IMR-90 (cell line): ENCODE results near the gene OR4E1. TPM values are rescaled to one million over a fixed set of nuclear protein-coding genes. Genes with fewer than 3 reads are reported as not detected.
A peak's percentile ranks its signal among the peaks of the same experiment; 100 is the strongest.

Source experiments
- ATAC-seq: fragments of 200-7000 bp; cut with Tn5 transposase; 2 replicates; pipeline ENCODE4 v1.9.1; 2020; ENCODE audit warnings: low read depth, mild to moderate bottlenecking, moderate library complexity
- BruUV-seq: library from RNA; stranded (reverse); fragments of 400-500 nt; replicated peaks from 2 replicates; lab custom pipeline; 2021; lab: Mats Ljungman, UMichigan
- CTCF ChIA-PET: fragments of 300-600 bp; formaldehyde crosslinking; extraction: SDS; loops from one replicate; lab custom pipeline; 2021; ENCODE audit warnings: antibody characterized with exemption; lab: Yijun Ruan, JAX
- POLR2A ChIA-PET: fragments of 300-600 bp; sonication (Branson Sonifier 250); formaldehyde crosslinking; loops from one replicate; lab custom pipeline; 2022; ENCODE audit warnings: antibody characterized with exemption; ENCODE audit not compliant: unreplicated experiment; lab: Charles Lee
- DNase-seq: peaks from one replicate; pipeline ENCODE4 v3.0.0; 2013
- H2AFZ ChIP-seq: replicated peaks from 2 replicates; pipeline ENCODE3; 2013; ENCODE audit warnings: low read length, mild to moderate bottlenecking; ENCODE audit not compliant: poor library complexity
- H2AK5ac ChIP-seq: 2 replicates; pipeline ENCODE4 v1.6.1; 2013; ENCODE audit warnings: low read depth, low read length, inconsistent platforms
- H2AK9ac ChIP-seq: replicated peaks from 2 replicates; pipeline ENCODE3; 2013; ENCODE audit warnings: mild to moderate bottlenecking, low read depth, low read length, moderate library complexity; ENCODE audit not compliant: poor library complexity
- H2BK120ac ChIP-seq: 2 replicates; pipeline ENCODE4 v1.6.1; 2013; ENCODE audit warnings: low read depth, low read length, inconsistent platforms
- H2BK15ac ChIP-seq: 3 replicates; pipeline ENCODE4 v1.6.1; 2013; ENCODE audit warnings: low read depth, low read length, inconsistent platforms
- H2BK20ac ChIP-seq: 2 replicates; pipeline ENCODE4 v1.6.1; 2013; ENCODE audit warnings: low read depth, mild to moderate bottlenecking, inconsistent platforms, low read length, moderate library complexity
- H2BK5ac ChIP-seq: 2 replicates; pipeline ENCODE4 v1.6.1; 2013; ENCODE audit warnings: mild to moderate bottlenecking, low read depth, low read length, inconsistent platforms; ENCODE audit not compliant: poor library complexity, severe bottlenecking
- H3K14ac ChIP-seq: replicated peaks from 2 replicates; pipeline ENCODE4 v1.6.1; 2013; ENCODE audit warnings: low read depth, low read length, inconsistent platforms
- H3K18ac ChIP-seq: 2 replicates; pipeline ENCODE4 v1.6.1; 2013; ENCODE audit warnings: low read depth, low read length, control low read depth
- H3K23ac ChIP-seq: 2 replicates; pipeline ENCODE4 v1.6.1; 2013; ENCODE audit warnings: low read depth, low read length, inconsistent platforms
- H3K27ac ChIP-seq: 2 replicates; pipeline ENCODE4 v1.5.1; 2013; ENCODE audit warnings: mild to moderate bottlenecking, control low read depth, low read length; ENCODE audit not compliant: insufficient read depth
- H3K27me3 ChIP-seq: 2 replicates; pipeline ENCODE4 v1.6.1; 2013; ENCODE audit warnings: low read length; ENCODE audit not compliant: control insufficient read depth, insufficient read depth
- H3K36me3 ChIP-seq: 2 replicates; pipeline ENCODE4 v1.6.1; 2013; ENCODE audit warnings: low read length, mixed read lengths; ENCODE audit not compliant: control insufficient read depth, insufficient read depth
- H3K4ac ChIP-seq: 2 replicates; pipeline ENCODE4 v1.6.1; 2013; ENCODE audit warnings: low read depth, low read length, inconsistent platforms
- H3K4me1 ChIP-seq: 2 replicates; pipeline ENCODE4 v1.6.1; 2013; ENCODE audit warnings: low read length, mixed read lengths; ENCODE audit not compliant: control insufficient read depth, insufficient read depth
- H3K4me2 ChIP-seq: 2 replicates; pipeline ENCODE4 v1.6.1; 2013; ENCODE audit warnings: low read depth, mild to moderate bottlenecking, control low read depth, low read length, moderate library complexity
- H3K4me3 ChIP-seq: 2 replicates; pipeline ENCODE4 v1.5.1; 2013; ENCODE audit warnings: low read depth, mild to moderate bottlenecking, control low read depth, low read length, moderate library complexity; ENCODE audit not compliant: insufficient read depth
- H3K56ac ChIP-seq: 2 replicates; pipeline ENCODE4 v1.6.1; 2013; ENCODE audit warnings: low read length, inconsistent platforms; ENCODE audit not compliant: insufficient read depth; ENCODE audit errors: extremely low read depth
- H3K79me1 ChIP-seq, 2 experiments: 2 replicates each; pipeline ENCODE4 v1.6.1; 2013; ENCODE audit warnings: low read length in 2 of 2, inconsistent platforms in 1 of 2, low read depth in 1 of 2
- H3K9ac ChIP-seq: 2 replicates; pipeline ENCODE4 v1.6.1; 2013; ENCODE audit warnings: low read depth, low read length, control low read depth
- H3K9me1 ChIP-seq: 2 replicates; pipeline ENCODE4 v1.6.1; 2013; ENCODE audit warnings: low read length, inconsistent platforms; ENCODE audit not compliant: insufficient read depth
- H3K9me3 ChIP-seq: 2 replicates; pipeline ENCODE4 v1.6.1; 2013; ENCODE audit warnings: low read length; ENCODE audit not compliant: control insufficient read depth, insufficient read depth
- H4K20me1 ChIP-seq: 2 replicates; pipeline ENCODE4 v1.6.1; 2013; ENCODE audit warnings: low read length, inconsistent platforms; ENCODE audit not compliant: insufficient read depth
- H4K5ac ChIP-seq: 2 replicates; pipeline ENCODE4 v1.6.1; 2013; ENCODE audit warnings: mild to moderate bottlenecking, low read depth, low read length, control low read depth
- H4K8ac ChIP-seq, 2 experiments: 2 replicates each; pipeline ENCODE4 v1.6.1; 2013; ENCODE audit warnings: low read depth in 2 of 2, low read length in 2 of 2, control low read depth in 1 of 2, inconsistent platforms in 1 of 2
- H4K91ac ChIP-seq: 2 replicates; pipeline ENCODE4 v1.6.1; 2013; ENCODE audit warnings: low read depth, low read length, inconsistent platforms; ENCODE audit not compliant: insufficient read depth
- FOS ChIP-seq: fragments of 150-350 bp; IDR thresholded peaks from 2 replicates; pipeline ENCODE4 v1.6.1; 2016; ENCODE audit warnings: low read depth, low read length
- MAFK ChIP-seq: IDR thresholded peaks from 2 replicates; pipeline ENCODE4 v1.6.1; 2012; ENCODE audit warnings: low read depth, low read length, improper control_type of control experiment
- MAZ ChIP-seq: IDR thresholded peaks from 2 replicates; pipeline ENCODE4 v1.6.1; 2012; ENCODE audit warnings: low read depth, mild to moderate bottlenecking, low read length, improper control_type of control experiment, moderate library complexity, borderline replicate concordance
- WGBS, 2 experiments: methylation state at CpG; one replicate each; pipeline versions ENCODE4 v1.1.5 to v1.1.7; 2013; ENCODE audit warnings: missing lambda C conversion rate in 2 of 2; ENCODE audit not compliant: insufficient read length in 1 of 2; ENCODE audit errors: extremely low coverage in 2 of 2; 5-methylcytosine and 5-hydroxymethylcytosine counted together
- dilution Hi-C: fragments of 300-500 bp; cut with HindIII; formaldehyde crosslinking; loops from one replicate; pipeline ENCODE4 v1.14.3; 2018; ENCODE audit warnings: low sequenced_read_pairs; ENCODE audit not compliant: unreplicated experiment
- in situ Hi-C: fragments of 300-500 bp; cut with MboI; formaldehyde crosslinking; loops from 3 replicates; pipeline ENCODE4 v1.14.3; 2019; ENCODE audit warnings: low sequenced_read_pairs, inconsistent platforms, mixed read lengths
- intact Hi-C: fragments of 100-400 bp; cut with micrococcal nuclease; formaldehyde crosslinking; loops from 2 replicates; pipeline ENCODE4 v1.10.0; 2022
- polyA plus RNA-seq, 3 experiments: library from polyadenylated mRNA; depleted of rRNA; stranded (reverse); fragments of >200 nt; gene quantifications; 2 replicates each; pipeline ENCODE4 v1.2.3, GENCODE V29; 2012; ENCODE audit warnings: low replicate concordance in 1 of 3
- total RNA-seq: library from RNA; depleted of rRNA; stranded (reverse); fragments of >200 nt; gene quantifications from 2 replicates; pipeline ENCODE4 v1.2.3, GENCODE V29; 2012

The OR4E1 gene
- total and polyA plus RNA-seq, 2 of the 4 experiments (the other 2 are of a cell fraction): not detected

DNA sequence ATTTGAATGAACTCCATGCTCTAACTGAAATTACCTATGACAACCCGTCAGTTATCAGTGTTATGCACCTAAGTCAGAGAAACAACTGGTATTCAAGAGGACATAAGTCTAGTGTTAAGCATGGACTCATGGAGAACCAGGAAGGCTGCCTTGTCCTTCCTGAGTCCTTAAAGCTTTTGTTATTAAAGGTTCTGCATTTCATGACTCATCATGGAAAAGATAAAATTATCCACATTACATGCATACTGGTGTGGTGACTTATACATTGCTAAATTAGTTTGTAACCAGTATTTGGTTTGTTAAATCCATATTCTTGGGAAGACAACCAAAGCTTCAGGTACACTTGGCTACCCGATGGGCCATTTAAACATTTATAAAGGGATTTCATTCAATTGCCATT is 6.5 kb upstream of the OR4E1 start:
- no peaks in the 10 kb centered on the region for H3K36me3 ChIP-seq
- peak overlapping the region; percentile 27; the same call in 1 of the 2 replicates for H3K4me2 ChIP-seq
- no peak overlapping the region for H2BK20ac ChIP-seq
- H2AK9ac ChIP-seq: no peak overlapping the region
- H3K56ac ChIP-seq: no peak overlapping the region
- H2BK5ac ChIP-seq: no peak overlapping the region
- ATAC-seq (peak; percentile 24; the same call in 1 of the 2 replicates), DNase-seq (peak; percentile 59)
- H2BK15ac ChIP-seq: no peak overlapping the region
- no peak overlapping the region for H3K4me3 ChIP-seq
- no peaks in the 10 kb centered on the region for H3K9me1 ChIP-seq
- H4K5ac ChIP-seq: no peak overlapping the region; the same call in 1 of the 2 replicates
- H3K23ac ChIP-seq: no peak overlapping the region
- CTCF ChIA-PET: no interaction called here
- H2BK120ac ChIP-seq: no peak overlapping the region
- POLR2A ChIA-PET: no interaction called here
- H3K14ac ChIP-seq: no peak overlapping the region
- H3K4ac ChIP-seq: no peak overlapping the region
- H4K8ac ChIP-seq: no peak overlapping the region
- no peak overlapping the region for H3K9ac ChIP-seq
- BruUV-seq: no TSS peak
- dilution Hi-C loops: no loop called here
- peak overlapping the region; percentile 23; the same call in 1 of the 2 replicates for H3K18ac ChIP-seq
- H3K9me3 ChIP-seq: no peaks in the 10 kb centered on the region
- no peaks in the 10 kb centered on the region for H3K27me3 ChIP-seq
- H3K79me1 ChIP-seq: no peaks in the 10 kb centered on the region
- no peaks in the 10 kb centered on the region for H4K20me1 ChIP-seq
- in situ Hi-C loops: no loop called here
- H3K4me1 ChIP-seq: no peaks in the 10 kb centered on the region
- no CpG with 5 or more reads among the region's 2 CpGs for WGBS, 2 experiments
- intact Hi-C loops: no loop called here
- H2AK5ac ChIP-seq: no peak overlapping the region
- TF ChIP-seq MAZ (no peak), FOS (peak; percentile 40; the same call in 1 of the 2 replicates), MAFK (no peak)
- no peak overlapping the region for H2AFZ ChIP-seq
- no peak overlapping the region for H3K27ac ChIP-seq
- no peak overlapping the region for H4K91ac ChIP-seq
